Measurements from ENCODE around the gene POMT1. TPM values are rescaled to one million over a fixed set of nuclear protein-coding genes. Genes with fewer than 3 reads are reported as not detected.

The POMT1 gene
- total and polyA plus RNA-seq, 2 of the 8 experiments (the other 6 are each of a cell fraction or from before 2014, with no cell fraction given) = 22.3 to 33.2 TPM

DNA sequence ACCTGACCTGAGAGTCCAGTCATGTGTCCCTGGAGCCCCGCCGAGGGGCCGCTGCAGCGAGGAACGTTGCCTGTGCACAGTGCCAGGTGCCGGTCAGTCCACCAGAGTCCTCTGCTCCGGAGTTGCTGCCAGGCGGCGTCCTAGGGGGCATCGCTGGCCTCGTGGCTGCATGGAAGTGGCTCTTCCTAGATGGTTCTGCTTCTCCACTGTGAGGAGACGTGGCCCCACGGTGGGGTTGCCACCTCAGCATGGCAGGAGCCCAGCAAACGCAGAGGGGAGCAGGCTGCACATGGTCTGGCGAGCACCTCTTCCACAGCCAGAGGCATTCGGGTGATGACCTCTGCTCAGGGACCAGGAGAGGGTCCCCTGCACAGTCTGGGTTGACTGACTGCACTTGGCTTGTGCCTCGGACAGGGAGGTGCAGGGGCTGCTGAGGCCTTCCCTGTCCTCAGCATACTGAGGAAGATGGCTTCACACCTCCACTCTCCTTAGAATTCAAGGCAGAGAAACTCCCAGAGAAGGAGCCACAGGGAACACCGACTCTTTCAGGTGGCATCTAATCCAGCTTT, 25.9 kb upstream of the POMT1 start (continued):
- TF ChIP-seq, protein P1, sequence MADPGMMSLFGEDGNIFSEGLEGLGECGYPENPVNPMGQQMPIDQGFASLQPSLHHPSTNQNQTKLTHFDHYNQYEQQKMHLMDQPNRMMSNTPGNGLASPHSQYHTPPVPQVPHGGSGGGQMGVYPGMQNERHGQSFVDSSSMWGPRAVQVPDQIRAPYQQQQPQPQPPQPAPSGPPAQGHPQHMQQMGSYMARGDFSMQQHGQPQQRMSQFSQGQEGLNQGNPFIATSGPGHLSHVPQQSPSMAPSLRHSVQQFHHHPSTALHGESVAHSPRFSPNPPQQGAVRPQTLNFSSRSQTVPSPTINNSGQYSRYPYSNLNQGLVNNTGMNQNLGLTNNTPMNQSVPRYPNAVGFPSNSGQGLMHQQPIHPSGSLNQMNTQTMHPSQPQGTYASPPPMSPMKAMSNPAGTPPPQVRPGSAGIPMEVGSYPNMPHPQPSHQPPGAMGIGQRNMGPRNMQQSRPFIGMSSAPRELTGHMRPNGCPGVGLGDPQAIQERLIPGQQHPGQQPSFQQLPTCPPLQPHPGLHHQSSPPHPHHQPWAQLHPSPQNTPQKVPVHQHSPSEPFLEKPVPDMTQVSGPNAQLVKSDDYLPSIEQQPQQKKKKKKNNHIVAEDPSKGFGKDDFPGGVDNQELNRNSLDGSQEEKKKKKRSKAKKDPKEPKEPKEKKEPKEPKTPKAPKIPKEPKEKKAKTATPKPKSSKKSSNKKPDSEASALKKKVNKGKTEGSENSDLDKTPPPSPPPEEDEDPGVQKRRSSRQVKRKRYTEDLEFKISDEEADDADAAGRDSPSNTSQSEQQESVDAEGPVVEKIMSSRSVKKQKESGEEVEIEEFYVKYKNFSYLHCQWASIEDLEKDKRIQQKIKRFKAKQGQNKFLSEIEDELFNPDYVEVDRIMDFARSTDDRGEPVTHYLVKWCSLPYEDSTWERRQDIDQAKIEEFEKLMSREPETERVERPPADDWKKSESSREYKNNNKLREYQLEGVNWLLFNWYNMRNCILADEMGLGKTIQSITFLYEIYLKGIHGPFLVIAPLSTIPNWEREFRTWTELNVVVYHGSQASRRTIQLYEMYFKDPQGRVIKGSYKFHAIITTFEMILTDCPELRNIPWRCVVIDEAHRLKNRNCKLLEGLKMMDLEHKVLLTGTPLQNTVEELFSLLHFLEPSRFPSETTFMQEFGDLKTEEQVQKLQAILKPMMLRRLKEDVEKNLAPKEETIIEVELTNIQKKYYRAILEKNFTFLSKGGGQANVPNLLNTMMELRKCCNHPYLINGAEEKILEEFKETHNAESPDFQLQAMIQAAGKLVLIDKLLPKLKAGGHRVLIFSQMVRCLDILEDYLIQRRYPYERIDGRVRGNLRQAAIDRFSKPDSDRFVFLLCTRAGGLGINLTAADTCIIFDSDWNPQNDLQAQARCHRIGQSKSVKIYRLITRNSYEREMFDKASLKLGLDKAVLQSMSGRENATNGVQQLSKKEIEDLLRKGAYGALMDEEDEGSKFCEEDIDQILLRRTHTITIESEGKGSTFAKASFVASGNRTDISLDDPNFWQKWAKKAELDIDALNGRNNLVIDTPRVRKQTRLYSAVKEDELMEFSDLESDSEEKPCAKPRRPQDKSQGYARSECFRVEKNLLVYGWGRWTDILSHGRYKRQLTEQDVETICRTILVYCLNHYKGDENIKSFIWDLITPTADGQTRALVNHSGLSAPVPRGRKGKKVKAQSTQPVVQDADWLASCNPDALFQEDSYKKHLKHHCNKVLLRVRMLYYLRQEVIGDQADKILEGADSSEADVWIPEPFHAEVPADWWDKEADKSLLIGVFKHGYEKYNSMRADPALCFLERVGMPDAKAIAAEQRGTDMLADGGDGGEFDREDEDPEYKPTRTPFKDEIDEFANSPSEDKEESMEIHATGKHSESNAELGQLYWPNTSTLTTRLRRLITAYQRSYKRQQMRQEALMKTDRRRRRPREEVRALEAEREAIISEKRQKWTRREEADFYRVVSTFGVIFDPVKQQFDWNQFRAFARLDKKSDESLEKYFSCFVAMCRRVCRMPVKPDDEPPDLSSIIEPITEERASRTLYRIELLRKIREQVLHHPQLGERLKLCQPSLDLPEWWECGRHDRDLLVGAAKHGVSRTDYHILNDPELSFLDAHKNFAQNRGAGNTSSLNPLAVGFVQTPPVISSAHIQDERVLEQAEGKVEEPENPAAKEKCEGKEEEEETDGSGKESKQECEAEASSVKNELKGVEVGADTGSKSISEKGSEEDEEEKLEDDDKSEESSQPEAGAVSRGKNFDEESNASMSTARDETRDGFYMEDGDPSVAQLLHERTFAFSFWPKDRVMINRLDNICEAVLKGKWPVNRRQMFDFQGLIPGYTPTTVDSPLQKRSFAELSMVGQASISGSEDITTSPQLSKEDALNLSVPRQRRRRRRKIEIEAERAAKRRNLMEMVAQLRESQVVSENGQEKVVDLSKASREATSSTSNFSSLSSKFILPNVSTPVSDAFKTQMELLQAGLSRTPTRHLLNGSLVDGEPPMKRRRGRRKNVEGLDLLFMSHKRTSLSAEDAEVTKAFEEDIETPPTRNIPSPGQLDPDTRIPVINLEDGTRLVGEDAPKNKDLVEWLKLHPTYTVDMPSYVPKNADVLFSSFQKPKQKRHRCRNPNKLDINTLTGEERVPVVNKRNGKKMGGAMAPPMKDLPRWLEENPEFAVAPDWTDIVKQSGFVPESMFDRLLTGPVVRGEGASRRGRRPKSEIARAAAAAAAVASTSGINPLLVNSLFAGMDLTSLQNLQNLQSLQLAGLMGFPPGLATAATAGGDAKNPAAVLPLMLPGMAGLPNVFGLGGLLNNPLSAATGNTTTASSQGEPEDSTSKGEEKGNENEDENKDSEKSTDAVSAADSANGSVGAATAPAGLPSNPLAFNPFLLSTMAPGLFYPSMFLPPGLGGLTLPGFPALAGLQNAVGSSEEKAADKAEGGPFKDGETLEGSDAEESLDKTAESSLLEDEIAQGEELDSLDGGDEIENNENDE (IDR thresholded peaks at IDR 0.05; ENCODE audit: insufficient replicate concordance, low read length) = no peak
- TF ChIP-seq CHD2 (IDR thresholded peaks at IDR 0.05; ENCODE audit: low read length) (no peak), NANOG (IDR thresholded peaks at IDR 0.05; ENCODE audit: insufficient read depth, low read depth, low read length, poor library complexity, severe bottlenecking) (no peak), POLR2A (IDR thresholded peaks at IDR 0.05; ENCODE audit: control extremely low read depth in 1 of 2, low read depth in 2 of 2, low read length in 2 of 2) (no peak), FOSL1 (IDR thresholded peaks at IDR 0.05; ENCODE audit: insufficient read depth, low read depth, low read length) (no peak), JUN (IDR thresholded peaks at IDR 0.05; ENCODE audit: low read depth, low read length) (no peak), PHF8 (conservative IDR thresholded peaks at IDR 0.05; ENCODE audit: low read depth, low read length) (no peak), SIX5 (IDR thresholded peaks at IDR 0.05; ENCODE audit: low read depth, low read length) (no peak), GTF2F1 (IDR thresholded peaks at IDR 0.05; ENCODE audit: borderline replicate concordance, low read depth, low read length) (no peak), CHD1 (IDR thresholded peaks at IDR 0.05; ENCODE audit: low read depth, low read length) (no peak)
- TF ChIP-seq, protein P2, sequence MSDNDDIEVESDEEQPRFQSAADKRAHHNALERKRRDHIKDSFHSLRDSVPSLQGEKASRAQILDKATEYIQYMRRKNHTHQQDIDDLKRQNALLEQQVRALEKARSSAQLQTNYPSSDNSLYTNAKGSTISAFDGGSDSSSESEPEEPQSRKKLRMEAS (IDR thresholded peaks at IDR 0.05) = no peak
